ENCODE data around the gene OR6S1. TPM values are rescaled to one million over a fixed set of nuclear protein-coding genes. Genes with fewer than 3 reads are reported as not detected.

OR6S1 gene
- total RNA-seq, 4 donors from 2014 or later: not detected

GRCh38 chr14:20682435-20683124, 41.1 kb upstream of the OR6S1 start:
- Histone ChIP-seq H3K4me1 (peaks cover 7 to 10% of the 10 kb centered on the region in 2 donors), H3K27me3 (no peaks in the 10 kb centered on the region), H3K4me3 (replicated peaks in 1 of 3) (peak overlapping the region; percentile 34 to 57 (median 56)), H3K27ac (peak overlapping the region; percentile 98 to 100 (median 100)), H3K9me3 (no peaks in the 10 kb centered on the region), H3K36me3 (no peaks in the 10 kb centered on the region)
- peak; percentile 93 to 94 for DNase-seq
- WGBS, 2 donors: 0 to 2% methylated on average over 15 to 40 of the region's 40 CpGs
- TF ChIP-seq POLR2A (IDR thresholded peaks at IDR 0.05) (peak; percentile 76 to 97), CTCF (IDR thresholded peaks at IDR 0.05) (peak in 1 of 6 experiments; percentile 23)
- intact Hi-C loops (cut with DNase I): loop anchor here (5.0 to 10.0 kb wide), 3 partner anchors 70 to 350 kb away; partner anchors contain the start of genes APEX1, CCNB1IP1 and OSGEP

GRCh38 chr14:20682127-20682434, 40.6 kb upstream of the OR6S1 start:
- H3K4me1 ChIP-seq: peaks cover 7 to 10% of the 10 kb centered on the region in 2 donors
- TF ChIP-seq CTCF (IDR thresholded peaks at IDR 0.05) (no peak), POLR2A (IDR thresholded peaks at IDR 0.05) (no peak)
- no peaks in the 10 kb centered on the region for H3K27me3 ChIP-seq
- peak overlapping the region; percentile 2 to 57 (median 56) for H3K4me3 ChIP-seq (replicated peaks in 1 of 3)
- DNase-seq: no peak
- WGBS, 2 donors: 1% methylated on average over 11 of the region's 11 CpGs
- peak overlapping the region; percentile 98 to 100 (median 100) for H3K27ac ChIP-seq
- intact Hi-C loops (cut with DNase I): loop anchor here (5.0 to 10.0 kb wide), 3 partner anchors 70 to 350 kb away; partner anchors contain the start of genes APEX1, CCNB1IP1 and OSGEP
- no peaks in the 10 kb centered on the region for H3K36me3 ChIP-seq
- no peaks in the 10 kb centered on the region for H3K9me3 ChIP-seq

- Histone ChIP-seq H3K27ac (peak overlapping the region; percentile 98 to 100 (median 100)), H3K36me3 (no peaks in the 10 kb centered on the region), H3K9me3 (no peaks in the 10 kb centered on the region), H3K4me3 (replicated peaks in 1 of 3) (peak overlapping the region; percentile 2 to 56 (median 26)), H3K4me1 (peaks cover 7 to 10% of the 10 kb centered on the region in 2 donors), H3K27me3 (no peaks in the 10 kb centered on the region)
- intact Hi-C loops (cut with DNase I): loop anchor here (5.0 to 10.0 kb wide), 3 partner anchors 69 to 349 kb away; partner anchors contain the start of genes APEX1, CCNB1IP1 and OSGEP
- WGBS, 2 donors: 1% methylated on average over 25 of the region's 25 CpGs
- TF ChIP-seq CTCF (IDR thresholded peaks at IDR 0.05): peak in 1 of 6 experiments; percentile 9
- no peak for TF ChIP-seq POLR2A (IDR thresholded peaks at IDR 0.05)
- DNase-seq: peak; percentile 81 to 82
These were observed 40.0 kb upstream of the OR6S1 start for GRCh38 chr14:20681348-20682126.

GRCh38 chr14:20680843-20681347, 39.4 kb upstream of the OR6S1 start:
- peak overlapping the region; percentile 2 to 56 (median 26) for H3K4me3 ChIP-seq (replicated peaks in 1 of 3)
- TF ChIP-seq CTCF (IDR thresholded peaks at IDR 0.05) (no peak), POLR2A (IDR thresholded peaks at IDR 0.05) (no peak)
- peaks cover 7 to 10% of the 10 kb centered on the region in 2 donors for H3K4me1 ChIP-seq
- DNase-seq: no peak
- 12 to 15% methylated on average over 7 of the region's 7 CpGs for WGBS, 2 donors
- H3K36me3 ChIP-seq: no peaks in the 10 kb centered on the region
- H3K27ac ChIP-seq: peak overlapping the region; percentile 98 to 100 (median 100)
- intact Hi-C loops (cut with DNase I): loop anchor here (5.0 to 10.0 kb wide), 3 partner anchors 69 to 349 kb away; partner anchors contain the start of genes APEX1, CCNB1IP1 and OSGEP
- H3K9me3 ChIP-seq: no peaks in the 10 kb centered on the region
- H3K27me3 ChIP-seq: no peaks in the 10 kb centered on the region
